Ovary (tissue), 3 donors: ENCODE data around the gene ABCC1.

ENCODE experiments used
- EP300 ChIP-seq: sonication (generic); formaldehyde crosslinking; IDR thresholded peaks from one replicate; pipeline ENCODE4 v1.6.1; 2017; ENCODE audit warnings: antibody characterized with exemption
- POLR2A ChIP-seq: fragments of 450-650 bp; IDR thresholded peaks from one replicate; pipeline ENCODE4 v1.6.1; 2017; ENCODE audit warnings: antibody characterized with exemption, mild to moderate bottlenecking, moderate library complexity
- TF ChIP-seq, protein P1 (sequence below), 3 donors: fragments of 450-650 bp in 2 of 3; fragments of 200-600 bp in 1 of 3; IDR thresholded peaks; one replicate each; pipeline versions ENCODE4 v1.5.1 to v1.8.0; 2016 to 2022; ENCODE audit warnings: antibody characterized with exemption in 3 of 3, mild to moderate bottlenecking in 1 of 3
- donor health status: DM: no; HTN: no; CAD: no.

DNA sequence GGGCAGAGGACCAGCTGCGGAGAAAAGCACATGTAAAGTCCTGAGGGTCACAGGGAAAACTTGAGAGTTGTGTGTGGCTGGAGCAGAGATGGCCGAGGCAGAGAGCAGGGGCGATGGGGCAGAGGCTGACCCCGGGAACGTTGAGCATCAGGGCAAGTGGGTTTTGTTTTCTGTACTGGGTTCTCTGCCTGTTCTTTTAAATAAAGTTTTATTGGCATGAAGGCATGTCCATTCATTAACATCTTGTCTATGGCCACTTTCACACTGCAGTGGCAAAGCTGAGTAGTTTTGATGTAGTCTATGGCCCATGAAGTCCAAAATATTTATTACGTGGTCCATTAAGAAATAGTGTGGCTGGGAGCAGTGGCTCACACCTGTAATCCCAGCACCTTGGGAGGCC lies 64.4 kb downstream of the ABCC1 start:
- TF ChIP-seq, protein P1, sequence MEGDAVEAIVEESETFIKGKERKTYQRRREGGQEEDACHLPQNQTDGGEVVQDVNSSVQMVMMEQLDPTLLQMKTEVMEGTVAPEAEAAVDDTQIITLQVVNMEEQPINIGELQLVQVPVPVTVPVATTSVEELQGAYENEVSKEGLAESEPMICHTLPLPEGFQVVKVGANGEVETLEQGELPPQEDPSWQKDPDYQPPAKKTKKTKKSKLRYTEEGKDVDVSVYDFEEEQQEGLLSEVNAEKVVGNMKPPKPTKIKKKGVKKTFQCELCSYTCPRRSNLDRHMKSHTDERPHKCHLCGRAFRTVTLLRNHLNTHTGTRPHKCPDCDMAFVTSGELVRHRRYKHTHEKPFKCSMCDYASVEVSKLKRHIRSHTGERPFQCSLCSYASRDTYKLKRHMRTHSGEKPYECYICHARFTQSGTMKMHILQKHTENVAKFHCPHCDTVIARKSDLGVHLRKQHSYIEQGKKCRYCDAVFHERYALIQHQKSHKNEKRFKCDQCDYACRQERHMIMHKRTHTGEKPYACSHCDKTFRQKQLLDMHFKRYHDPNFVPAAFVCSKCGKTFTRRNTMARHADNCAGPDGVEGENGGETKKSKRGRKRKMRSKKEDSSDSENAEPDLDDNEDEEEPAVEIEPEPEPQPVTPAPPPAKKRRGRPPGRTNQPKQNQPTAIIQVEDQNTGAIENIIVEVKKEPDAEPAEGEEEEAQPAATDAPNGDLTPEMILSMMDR (IDR thresholded peaks at IDR 0.05), result no peak
- no peak for TF ChIP-seq POLR2A
- no peak for TF ChIP-seq EP300
